HEK293 (cell line): ENCODE data around the gene IRF7.
A peak's percentile ranks its signal among the peaks of the same experiment; 100 is the strongest.

ENCODE experiments used
- CTCF ChIA-PET: fragments of 350-600 bp; formaldehyde crosslinking; extraction: SDS; loops from one replicate; lab custom pipeline; 2021; ENCODE audit warnings: antibody characterized with exemption; lab: Yijun Ruan, JAX
- POLR2A ChIA-PET: fragments of 300-600 bp; formaldehyde crosslinking; extraction: SDS; loops from one replicate; lab custom pipeline; 2020; ENCODE audit warnings: antibody characterized with exemption, inconsistent platforms; lab: Yijun Ruan, JAX
- H3K27ac ChIP-seq: fragments of 200-500 bp; sonication (Bioruptor generic); 2 replicates; pipeline ENCODE4 v1.5.1; 2014; ENCODE audit warnings: low read depth, low read length, control low read depth, inconsistent platforms; ENCODE audit errors: extremely low read depth
- H3K36me3 ChIP-seq, 2 experiments: fragments of 200-500 bp in 1 of 2; sonication (Bioruptor generic) in 1 of 2; 1 replicate in 1 of 2; 2 replicates in 1 of 2; pipeline ENCODE4 v1.5.1; 2014 to 2017; ENCODE audit warnings: inconsistent platforms in 2 of 2, low read length in 2 of 2; ENCODE audit not compliant: control insufficient read depth in 2 of 2, insufficient read depth in 1 of 2
- H3K4me1 ChIP-seq: fragments of 200-500 bp; sonication (Bioruptor generic); 2 replicates; pipeline ENCODE4 v1.5.1; 2014; ENCODE audit warnings: mild to moderate bottlenecking, low read length, inconsistent platforms; ENCODE audit not compliant: control insufficient read depth, insufficient read depth
- H3K4me3 ChIP-seq: 2 replicates; pipeline ENCODE4 v1.5.1; 2011; ENCODE audit warnings: low read depth, mild to moderate bottlenecking, control low read depth, low read length, moderate library complexity
- H3K9me3 ChIP-seq: fragments of 200-500 bp; sonication (Bioruptor generic); 2 replicates; pipeline ENCODE4 v1.5.1; 2014; ENCODE audit warnings: low read depth, low read length, inconsistent platforms; ENCODE audit not compliant: control insufficient read depth, insufficient read depth
- HOXC10 ChIP-seq: sonication (generic); formaldehyde crosslinking; IDR thresholded peaks from 2 replicates; pipeline ENCODE4 v1.8.1; 2023; ENCODE audit warnings: mild to moderate bottlenecking, missing genetic modification reagents
- SETDB1 ChIP-seq: IDR thresholded peaks from one replicate; pipeline ENCODE4 v1.6.1; 2017; ENCODE audit warnings: mild to moderate bottlenecking, low read length, moderate library complexity, mixed read lengths; ENCODE audit not compliant: insufficient read length
- SP7 ChIP-seq: fragments of 450-650 bp; formaldehyde crosslinking; IDR thresholded peaks from 2 replicates; pipeline ENCODE4 v1.5.1; 2016; ENCODE audit warnings: missing biosample characterization, missing genetic modification characterization
- TCF7L2 ChIP-seq: IDR thresholded peaks from 2 replicates; pipeline ENCODE4 v1.6.1; 2011; ENCODE audit warnings: low read depth, mild to moderate bottlenecking, inconsistent platforms, low read length, moderate library complexity, borderline replicate concordance
- YY2 ChIP-seq: fragments of 450-650 bp; formaldehyde crosslinking; IDR thresholded peaks from 2 replicates; pipeline ENCODE4 v1.5.1; 2016; ENCODE audit warnings: missing biosample characterization, missing genetic modification characterization
- ZBTB7A ChIP-seq: fragments of 450-650 bp; formaldehyde crosslinking; IDR thresholded peaks from 2 replicates; pipeline ENCODE4 v1.5.1; 2016; ENCODE audit warnings: low read depth, missing biosample characterization, missing genetic modification characterization
- ZFP3 ChIP-seq: fragments of 450-650 bp; formaldehyde crosslinking; IDR thresholded peaks from 2 replicates; pipeline ENCODE4 v1.5.1; 2016; ENCODE audit warnings: low read depth, missing biosample characterization, missing genetic modification characterization
- ZIC2 ChIP-seq: fragments of 450-650 bp; formaldehyde crosslinking; IDR thresholded peaks from 2 replicates; pipeline ENCODE4 v1.5.1; 2016; ENCODE audit warnings: missing biosample characterization, missing genetic modification characterization
- ZNF10 ChIP-seq: fragments of 450-650 bp; formaldehyde crosslinking; IDR thresholded peaks from 2 replicates; pipeline ENCODE4 v1.5.1; 2017; ENCODE audit warnings: missing biosample characterization, missing genetic modification characterization
- ZNF404 ChIP-seq: fragments of 450-650 bp; formaldehyde crosslinking; IDR thresholded peaks from 2 replicates; pipeline ENCODE4 v1.5.1; 2017; ENCODE audit warnings: missing biosample characterization, missing genetic modification characterization
- ZNF585B ChIP-seq: fragments of 450-650 bp; formaldehyde crosslinking; IDR thresholded peaks from 2 replicates; pipeline ENCODE4 v1.5.1; 2016; ENCODE audit warnings: missing biosample characterization, missing genetic modification characterization
- TF ChIP-seq, protein P1 (sequence below): sonication (generic); formaldehyde crosslinking; IDR thresholded peaks from 2 replicates; pipeline ENCODE4 v1.8.1; 2022; ENCODE audit warnings: mild to moderate bottlenecking, moderate library complexity, missing genetic modification reagents
- TF ChIP-seq, protein P2 (sequence below): fragments of 450-650 bp; formaldehyde crosslinking; IDR thresholded peaks from 2 replicates; pipeline ENCODE4 v1.5.1; 2017; ENCODE audit warnings: missing biosample characterization, missing genetic modification characterization
- TF ChIP-seq, protein P3 (sequence below): fragments of 450-650 bp; formaldehyde crosslinking; conservative IDR thresholded peaks from 2 replicates; pipeline ENCODE4 v1.5.1; 2016; ENCODE audit warnings: low read depth, missing biosample characterization, missing genetic modification characterization
- TF ChIP-seq, protein P4 (sequence below): fragments of 450-650 bp; formaldehyde crosslinking; IDR thresholded peaks from 2 replicates; pipeline ENCODE4 v1.5.1; 2016; ENCODE audit warnings: missing biosample characterization, missing genetic modification characterization, low read depth

IRF7 gene

DNA sequence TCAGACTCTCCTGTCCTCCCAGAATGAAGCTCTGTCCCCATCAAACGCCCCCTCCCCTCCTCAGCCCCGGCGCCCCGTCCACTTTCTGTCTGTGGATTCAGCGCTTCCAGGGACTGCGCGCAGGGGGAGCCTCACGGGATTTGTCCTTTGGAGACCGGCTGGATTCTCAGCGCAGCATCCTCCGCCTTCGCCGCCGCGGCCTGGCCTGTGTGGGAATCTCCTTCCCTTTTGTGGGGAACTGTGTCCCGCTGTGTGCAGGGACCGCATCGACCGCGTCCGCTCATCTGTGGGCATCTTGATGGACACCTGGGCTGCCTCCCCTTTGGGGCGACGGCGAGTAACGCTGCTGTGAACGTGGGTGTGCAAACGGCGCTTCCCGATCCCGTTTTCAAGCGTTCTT is 12.3 kb upstream of the IRF7 start:
- CTCF ChIA-PET, result no interaction called here
- H3K27ac ChIP-seq, result no peak overlapping the region

DNA sequence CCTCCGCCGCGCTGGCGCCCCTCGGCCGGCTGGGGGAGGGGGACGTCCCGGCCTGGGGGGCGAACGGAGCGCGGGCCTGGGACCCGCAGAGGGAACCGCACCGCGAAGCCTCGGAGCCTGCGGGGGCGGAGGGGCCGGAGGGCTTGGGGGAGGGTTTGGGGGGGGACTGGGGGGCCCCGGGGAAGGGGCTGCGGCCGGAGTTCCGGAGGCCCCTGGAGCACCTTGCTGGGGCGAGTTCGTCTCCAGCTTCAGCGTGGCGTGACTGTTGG is 11.5 kb upstream of the IRF7 start:
- ChIA-PET CTCF (no interaction called here), POLR2A (no interaction called here)

More for the DNA sequence above, 12.3 kb upstream of the IRF7 start:
- POLR2A ChIA-PET, result no interaction called here
- peak; percentile 22 for TF ChIP-seq SETDB1
- no peak for TF ChIP-seq SP7
- TF ChIP-seq TCF7L2, result no peak
- no peak for TF ChIP-seq ZFP3 (tag by site-specific recombination)
- no peak for TF ChIP-seq HOXC10 (CRISPR knock-in tag)
- TF ChIP-seq, protein P1, sequence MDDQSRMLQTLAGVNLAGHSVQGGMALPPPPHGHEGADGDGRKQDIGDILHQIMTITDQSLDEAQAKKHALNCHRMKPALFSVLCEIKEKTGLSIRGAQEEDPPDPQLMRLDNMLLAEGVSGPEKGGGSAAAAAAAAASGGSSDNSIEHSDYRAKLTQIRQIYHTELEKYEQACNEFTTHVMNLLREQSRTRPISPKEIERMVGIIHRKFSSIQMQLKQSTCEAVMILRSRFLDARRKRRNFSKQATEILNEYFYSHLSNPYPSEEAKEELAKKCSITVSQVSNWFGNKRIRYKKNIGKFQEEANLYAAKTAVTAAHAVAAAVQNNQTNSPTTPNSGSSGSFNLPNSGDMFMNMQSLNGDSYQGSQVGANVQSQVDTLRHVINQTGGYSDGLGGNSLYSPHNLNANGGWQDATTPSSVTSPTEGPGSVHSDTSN (CRISPR knock-in tag), result no peak
- TF ChIP-seq, all 188 proteins: peak for 1
- H3K36me3 ChIP-seq, result no peaks in the 10 kb centered on the region; a peak in 1 of 3 replicates
- no peaks in the 10 kb centered on the region for H3K4me1 ChIP-seq
- no peak overlapping the region for H3K4me3 ChIP-seq
- H3K9me3 ChIP-seq, result no peaks in the 10 kb centered on the region

DNA sequence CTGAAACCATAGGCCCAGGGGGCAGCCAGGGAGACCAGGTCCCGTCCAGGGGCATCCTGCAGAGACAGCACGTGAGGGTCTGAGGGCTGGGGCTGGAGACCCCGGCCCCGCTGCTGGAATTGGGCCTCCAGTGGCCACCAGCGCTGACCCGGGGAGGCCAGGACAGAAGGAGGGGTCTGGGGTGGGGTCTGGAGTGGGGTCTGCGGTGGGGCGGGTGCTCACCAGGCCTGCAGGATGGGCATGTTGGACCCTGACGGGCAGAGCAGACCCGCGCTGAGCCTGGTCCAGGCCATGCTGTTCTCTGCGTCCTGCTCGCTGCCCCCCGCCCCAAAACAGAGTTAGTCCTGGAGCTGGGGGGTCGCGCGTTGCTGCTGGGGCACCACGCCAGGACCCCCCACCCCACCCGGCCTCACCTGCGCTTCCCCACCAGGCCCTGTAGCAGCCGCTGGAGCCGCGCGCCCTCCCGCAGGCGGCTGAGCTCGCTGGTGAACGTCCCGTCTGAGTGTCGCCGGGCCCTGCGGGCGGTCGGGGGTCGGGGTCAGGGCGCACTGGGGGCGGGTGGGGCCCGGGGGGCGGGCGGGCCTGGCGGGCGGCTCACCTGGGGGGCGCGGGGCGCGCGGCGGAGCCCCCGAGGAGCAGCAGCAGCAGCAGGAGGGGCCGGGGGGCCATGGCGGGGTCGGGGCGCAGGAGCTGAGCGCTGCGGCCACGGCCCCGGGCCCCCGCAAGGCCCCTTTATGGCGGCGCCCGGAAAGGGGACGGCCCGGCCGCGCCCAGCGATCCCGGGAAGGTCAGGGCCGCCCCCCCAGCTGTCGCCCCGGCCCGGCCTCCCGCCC is 10.9 kb upstream of the IRF7 start, which contains the start of gene SCT:
TSS of gene SCT (minus strand) at position 707 of the 833 bp plus-strand sequence. CDS start at position 669, 38 bp downstream.
- CTCF ChIA-PET, result no interaction called here

More for the DNA sequence above, 11.5 kb upstream of the IRF7 start:
- no peaks in the 10 kb centered on the region for H3K9me3 ChIP-seq
- TF ChIP-seq, protein P2, sequence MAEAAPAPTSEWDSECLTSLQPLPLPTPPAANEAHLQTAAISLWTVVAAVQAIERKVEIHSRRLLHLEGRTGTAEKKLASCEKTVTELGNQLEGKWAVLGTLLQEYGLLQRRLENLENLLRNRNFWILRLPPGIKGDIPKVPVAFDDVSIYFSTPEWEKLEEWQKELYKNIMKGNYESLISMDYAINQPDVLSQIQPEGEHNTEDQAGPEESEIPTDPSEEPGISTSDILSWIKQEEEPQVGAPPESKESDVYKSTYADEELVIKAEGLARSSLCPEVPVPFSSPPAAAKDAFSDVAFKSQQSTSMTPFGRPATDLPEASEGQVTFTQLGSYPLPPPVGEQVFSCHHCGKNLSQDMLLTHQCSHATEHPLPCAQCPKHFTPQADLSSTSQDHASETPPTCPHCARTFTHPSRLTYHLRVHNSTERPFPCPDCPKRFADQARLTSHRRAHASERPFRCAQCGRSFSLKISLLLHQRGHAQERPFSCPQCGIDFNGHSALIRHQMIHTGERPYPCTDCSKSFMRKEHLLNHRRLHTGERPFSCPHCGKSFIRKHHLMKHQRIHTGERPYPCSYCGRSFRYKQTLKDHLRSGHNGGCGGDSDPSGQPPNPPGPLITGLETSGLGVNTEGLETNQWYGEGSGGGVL (tag by site-specific recombination), result no peak
- no peak for TF ChIP-seq ZNF585B (tag by site-specific recombination)
- no peak for TF ChIP-seq ZNF10
- TF ChIP-seq, all 188 proteins: peak for 0
- Histone ChIP-seq H3K27ac (no peak overlapping the region), H3K4me3 (no peak overlapping the region), H3K4me1 (no peaks in the 10 kb centered on the region), H3K36me3 (peaks cover 0 to 3% of the 10 kb centered on the region in 2 experiments; a peak in 2 of 3 replicates)

More for the DNA sequence above, 10.9 kb upstream of the IRF7 start, which contains the start of gene SCT:
- Histone ChIP-seq H3K4me1 (no peaks in the 10 kb centered on the region), H3K27ac (no peak within 1 kb of the TSS), H3K36me3 (peaks cover 0 to 3% of the 10 kb centered on the region in 2 experiments; a peak in 2 of 3 replicates), H3K4me3 (no peak within 1 kb of the TSS), H3K9me3 (no peaks in the 10 kb centered on the region)
- POLR2A ChIA-PET, result no interaction called here
- TF ChIP-seq ZBTB7A (no peak), ZNF404 (no peak), ZIC2 (no peak), YY2 (tag by site-specific recombination) (no peak)
- TF ChIP-seq, protein P3, sequence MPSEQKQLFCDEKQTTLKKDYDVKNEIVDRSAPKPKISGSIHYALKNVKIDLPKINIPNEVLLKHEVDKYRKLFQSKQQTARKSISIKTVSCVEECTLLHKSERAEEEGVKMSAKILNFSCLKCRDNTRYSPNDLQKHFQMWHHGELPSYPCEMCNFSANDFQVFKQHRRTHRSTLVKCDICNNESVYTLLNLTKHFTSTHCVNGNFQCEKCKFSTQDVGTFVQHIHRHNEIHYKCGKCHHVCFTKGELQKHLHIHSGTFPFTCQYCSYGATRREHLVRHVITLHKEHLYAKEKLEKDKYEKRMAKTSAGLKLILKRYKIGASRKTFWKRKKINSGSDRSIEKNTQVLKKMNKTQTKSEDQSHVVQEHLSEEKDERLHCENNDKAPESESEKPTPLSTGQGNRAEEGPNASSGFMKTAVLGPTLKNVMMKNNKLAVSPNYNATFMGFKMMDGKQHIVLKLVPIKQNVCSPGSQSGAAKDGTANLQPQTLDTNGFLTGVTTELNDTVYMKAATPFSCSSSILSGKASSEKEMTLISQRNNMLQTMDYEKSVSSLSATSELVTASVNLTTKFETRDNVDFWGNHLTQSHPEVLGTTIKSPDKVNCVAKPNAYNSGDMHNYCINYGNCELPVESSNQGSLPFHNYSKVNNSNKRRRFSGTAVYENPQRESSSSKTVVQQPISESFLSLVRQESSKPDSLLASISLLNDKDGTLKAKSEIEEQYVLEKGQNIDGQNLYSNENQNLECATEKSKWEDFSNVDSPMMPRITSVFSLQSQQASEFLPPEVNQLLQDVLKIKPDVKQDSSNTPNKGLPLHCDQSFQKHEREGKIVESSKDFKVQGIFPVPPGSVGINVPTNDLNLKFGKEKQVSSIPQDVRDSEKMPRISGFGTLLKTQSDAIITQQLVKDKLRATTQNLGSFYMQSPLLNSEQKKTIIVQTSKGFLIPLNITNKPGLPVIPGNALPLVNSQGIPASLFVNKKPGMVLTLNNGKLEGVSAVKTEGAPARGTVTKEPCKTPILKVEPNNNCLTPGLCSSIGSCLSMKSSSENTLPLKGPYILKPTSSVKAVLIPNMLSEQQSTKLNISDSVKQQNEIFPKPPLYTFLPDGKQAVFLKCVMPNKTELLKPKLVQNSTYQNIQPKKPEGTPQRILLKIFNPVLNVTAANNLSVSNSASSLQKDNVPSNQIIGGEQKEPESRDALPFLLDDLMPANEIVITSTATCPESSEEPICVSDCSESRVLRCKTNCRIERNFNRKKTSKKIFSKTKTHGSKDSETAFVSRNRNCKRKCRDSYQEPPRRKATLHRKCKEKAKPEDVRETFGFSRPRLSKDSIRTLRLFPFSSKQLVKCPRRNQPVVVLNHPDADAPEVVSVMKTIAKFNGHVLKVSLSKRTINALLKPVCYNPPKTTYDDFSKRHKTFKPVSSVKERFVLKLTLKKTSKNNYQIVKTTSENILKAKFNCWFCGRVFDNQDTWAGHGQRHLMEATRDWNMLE (tag by site-specific recombination), result no peak
- TF ChIP-seq, protein P4, sequence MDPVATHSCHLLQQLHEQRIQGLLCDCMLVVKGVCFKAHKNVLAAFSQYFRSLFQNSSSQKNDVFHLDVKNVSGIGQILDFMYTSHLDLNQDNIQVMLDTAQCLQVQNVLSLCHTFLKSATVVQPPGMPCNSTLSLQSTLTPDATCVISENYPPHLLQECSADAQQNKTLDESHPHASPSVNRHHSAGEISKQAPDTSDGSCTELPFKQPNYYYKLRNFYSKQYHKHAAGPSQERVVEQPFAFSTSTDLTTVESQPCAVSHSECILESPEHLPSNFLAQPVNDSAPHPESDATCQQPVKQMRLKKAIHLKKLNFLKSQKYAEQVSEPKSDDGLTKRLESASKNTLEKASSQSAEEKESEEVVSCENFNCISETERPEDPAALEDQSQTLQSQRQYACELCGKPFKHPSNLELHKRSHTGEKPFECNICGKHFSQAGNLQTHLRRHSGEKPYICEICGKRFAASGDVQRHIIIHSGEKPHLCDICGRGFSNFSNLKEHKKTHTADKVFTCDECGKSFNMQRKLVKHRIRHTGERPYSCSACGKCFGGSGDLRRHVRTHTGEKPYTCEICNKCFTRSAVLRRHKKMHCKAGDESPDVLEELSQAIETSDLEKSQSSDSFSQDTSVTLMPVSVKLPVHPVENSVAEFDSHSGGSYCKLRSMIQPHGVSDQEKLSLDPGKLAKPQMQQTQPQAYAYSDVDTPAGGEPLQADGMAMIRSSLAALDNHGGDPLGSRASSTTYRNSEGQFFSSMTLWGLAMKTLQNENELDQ (tag by site-specific recombination), result no peak
